ENCODE data around the gene CHMP4A.

CHMP4A gene

DNA sequence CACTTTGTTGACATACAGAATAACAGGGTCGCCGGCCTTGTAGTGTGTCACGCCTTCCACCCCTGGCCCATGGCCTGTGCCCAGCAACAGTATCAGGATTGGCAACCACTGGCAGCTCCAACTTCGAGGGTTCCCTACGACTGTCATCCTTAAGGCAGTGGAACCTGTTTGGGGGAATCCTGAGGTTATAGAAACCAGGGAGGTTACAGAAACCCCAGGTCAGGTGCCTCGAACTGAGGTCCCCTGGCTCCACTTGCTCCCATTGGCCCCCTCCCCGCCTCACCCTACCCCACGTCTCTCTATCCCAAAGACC is 18.5 kb downstream of the CHMP4A start:
- no peak for DNase-seq

DNA sequence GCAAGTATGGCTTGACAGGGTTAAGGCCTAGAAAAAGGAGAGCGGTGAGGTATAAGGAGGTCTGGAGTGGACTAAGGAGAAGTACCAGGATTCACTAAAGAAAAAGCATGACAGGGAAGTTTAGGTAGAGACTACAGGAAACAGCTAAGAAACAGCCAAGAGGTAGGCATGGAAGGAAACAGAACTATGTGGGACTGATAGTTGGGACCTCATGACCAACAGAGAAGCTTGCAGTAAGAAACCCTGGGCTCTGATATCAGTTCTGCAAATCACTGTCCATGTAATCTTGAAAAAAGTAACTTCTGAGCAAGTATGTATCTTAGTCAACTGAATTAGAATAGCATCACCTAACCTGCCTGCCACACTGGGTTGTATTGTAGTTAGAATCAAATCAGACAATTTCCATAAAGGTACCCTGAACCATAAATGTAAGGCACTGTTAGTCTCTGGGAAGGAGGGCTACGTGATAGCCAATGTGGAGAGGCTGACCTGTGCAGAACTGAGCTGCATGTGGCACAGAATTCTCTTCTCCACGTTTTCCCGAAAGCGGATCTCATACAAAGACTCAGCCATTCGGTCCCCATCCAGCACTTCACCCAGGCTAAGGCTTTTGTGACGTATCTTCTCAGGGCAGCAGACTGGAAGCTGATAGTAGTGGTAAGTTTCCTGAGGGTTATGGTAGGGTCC is 19.0 kb downstream of the CHMP4A start:
- DNase-seq = no peak

DNA sequence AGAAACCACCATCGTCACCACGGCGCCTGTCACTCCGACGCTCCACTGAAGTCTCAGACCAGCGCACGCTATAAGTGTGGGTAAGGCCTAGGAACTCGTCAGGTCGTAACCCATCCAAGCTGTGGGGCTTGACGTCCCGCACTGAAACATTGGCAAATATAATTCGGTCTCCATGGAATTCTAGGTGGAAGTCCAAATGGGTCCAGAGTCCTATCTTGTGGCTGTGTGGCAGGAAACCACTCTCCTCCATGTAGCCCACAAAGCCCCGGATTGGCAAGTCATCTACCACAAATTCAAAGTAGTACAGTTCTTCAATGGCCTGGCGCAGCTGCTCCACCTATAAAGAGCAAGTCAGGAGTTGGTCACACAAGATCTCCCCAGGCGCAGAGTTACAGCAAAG is 20.4 kb downstream of the CHMP4A start:
- DNase-seq = no peak

DNA sequence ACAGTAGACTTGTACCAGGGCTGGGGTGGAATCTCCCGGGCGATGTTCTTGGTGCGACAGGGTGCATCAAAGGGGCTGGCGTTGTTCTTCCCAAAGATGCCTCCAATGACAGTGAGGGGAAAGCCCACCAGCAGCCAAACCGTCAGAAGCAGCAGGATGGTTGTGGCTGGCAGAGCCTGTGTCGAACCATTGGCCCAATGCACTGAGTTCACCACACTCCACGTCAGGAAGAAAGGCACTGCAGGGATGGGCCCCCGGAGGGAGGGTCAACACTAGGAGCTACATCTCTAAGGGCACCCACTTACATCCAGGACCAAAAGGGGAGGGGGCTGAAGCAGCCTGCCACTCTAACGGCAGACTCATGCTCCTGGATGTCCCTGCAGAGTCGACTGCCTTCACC is 22.9 kb downstream of the CHMP4A start:
- DNase-seq = no peak

DNA sequence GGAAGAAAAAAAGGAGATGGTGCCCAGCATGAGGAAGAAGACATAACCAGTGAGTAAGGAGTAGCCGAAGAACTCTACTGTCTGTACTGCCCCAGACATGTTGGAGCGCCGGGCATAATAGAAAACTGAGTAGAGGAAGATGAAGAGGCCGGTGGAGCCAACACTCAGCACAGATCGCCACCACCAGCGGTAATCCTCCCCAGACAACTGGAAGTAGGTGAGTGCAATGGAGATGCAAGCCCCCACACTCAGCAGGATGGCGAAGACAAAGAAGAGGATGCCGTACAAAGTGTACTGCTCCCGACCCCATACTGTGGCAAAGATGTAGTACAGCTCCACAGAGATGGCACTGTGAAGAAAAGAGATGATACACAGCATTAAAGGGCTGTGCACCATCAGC is 23.8 kb downstream of the CHMP4A start:
- no peak for DNase-seq

DNA sequence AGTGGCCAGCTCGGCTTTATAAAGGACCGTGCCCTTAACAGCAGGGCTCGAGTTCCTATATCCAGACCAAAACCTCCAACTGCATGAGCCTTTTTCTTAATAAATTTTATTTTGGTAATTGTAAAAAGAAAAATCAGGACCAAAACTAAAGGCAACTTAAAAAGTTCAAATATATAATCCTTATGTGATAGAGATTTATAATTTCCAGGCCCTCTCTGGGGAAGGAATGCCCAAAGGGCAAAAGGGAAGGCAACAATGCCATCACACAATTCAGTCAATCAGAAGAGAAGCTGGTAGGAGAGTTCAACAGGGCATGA is 24.3 kb downstream of the CHMP4A start:
- DNase-seq = no peak

DNA sequence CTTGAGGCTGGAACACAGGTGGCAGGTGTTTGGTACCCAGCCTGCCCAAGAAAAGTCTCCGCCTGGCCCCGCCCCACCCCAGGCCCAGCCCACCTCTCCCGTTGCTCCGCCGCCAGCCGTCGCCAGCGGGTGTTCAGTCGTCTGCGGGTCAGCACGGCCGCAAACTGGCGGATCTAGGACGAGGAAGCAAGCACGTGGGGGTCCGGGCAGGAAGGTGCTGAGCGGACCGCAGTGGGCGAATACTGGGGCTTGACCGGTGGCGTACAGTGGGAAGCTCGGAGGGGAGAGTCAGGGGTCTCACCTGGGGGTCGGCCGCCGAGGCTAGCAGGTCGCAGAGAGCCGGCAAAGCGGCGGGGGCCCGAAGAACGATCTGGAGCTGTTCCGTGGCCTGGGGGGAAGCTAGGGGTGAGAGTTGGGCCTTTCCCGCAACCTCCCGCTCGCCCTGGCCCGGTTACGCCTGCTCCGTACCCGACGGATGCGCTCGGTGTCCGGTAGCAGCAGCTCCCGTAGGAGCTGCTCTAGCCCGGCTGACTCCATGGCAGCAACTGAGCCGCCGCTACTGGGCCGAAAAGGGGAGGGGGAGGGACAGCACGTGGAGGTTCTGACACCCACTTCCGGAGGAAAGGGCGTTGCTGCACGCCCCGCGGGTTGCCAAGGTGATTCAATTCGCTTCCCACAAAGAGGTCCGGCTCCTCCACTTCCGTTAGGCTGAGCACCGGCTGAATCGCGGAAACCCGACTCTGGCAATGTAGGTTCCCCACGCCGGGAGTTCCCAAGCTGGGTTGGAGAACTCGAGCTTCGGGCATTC is 24.8 kb downstream of the CHMP4A start, which contains the start of gene IPO4:
Gene IPO4 (minus strand): TSS at position 566 of the 808 bp plus-strand sequence. CDS start 29 bp downstream, at position 537.
- peak; percentile 96 for DNase-seq

GRCh38 chr14:24187539-24187915 is 25.8 kb downstream of the CHMP4A start:
- DNase-seq = no peak

- no peak for DNase-seq
Measured at GRCh38 chr14:24186831-24187538, 26.3 kb downstream of the CHMP4A start.

DNA sequence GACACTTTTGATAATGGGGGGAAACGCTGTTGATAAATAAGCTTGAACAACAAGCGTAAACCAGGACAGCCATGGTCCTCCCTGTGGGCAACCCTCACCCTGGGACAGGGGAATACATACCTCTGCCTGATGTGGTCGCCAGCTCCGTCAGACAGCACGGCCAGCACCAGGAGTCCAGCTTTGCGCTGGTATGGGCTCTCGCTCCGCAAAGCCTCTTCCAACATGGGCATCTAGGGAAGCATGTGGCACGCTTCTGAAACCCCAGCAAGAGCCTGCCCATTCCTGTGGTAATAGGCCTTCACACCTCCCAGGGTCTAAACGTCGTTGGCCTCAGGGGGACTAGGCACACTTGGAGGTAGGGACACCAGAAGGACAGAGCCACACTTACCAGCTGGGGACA is 27.5 kb downstream of the CHMP4A start:
- DNase-seq = no peak

DNA sequence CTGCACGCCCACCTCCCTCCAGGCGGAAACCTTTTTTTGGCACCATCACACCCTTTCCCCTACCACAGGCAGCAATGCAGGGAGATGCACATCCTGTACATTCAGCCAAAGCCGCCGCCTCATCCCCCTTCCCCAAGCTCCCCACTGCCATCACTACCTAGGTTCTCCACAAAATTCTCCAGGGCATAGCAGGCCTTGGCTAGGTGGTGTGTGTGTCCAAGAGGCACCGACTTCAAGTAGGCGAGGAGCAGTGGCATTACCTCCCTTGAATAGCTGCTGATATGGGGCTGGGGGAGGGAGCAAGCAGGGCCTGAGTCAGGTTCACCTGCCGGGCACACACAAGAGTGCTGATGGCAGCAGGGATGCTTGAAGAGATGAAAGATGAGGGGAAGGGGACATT is 28.3 kb downstream of the CHMP4A start:
- no peak for DNase-seq

GRCh38 chr14:24184104-24184970 is 29.0 kb downstream of the CHMP4A start:
- DNase-seq = no peak

- no peak for DNase-seq
Measured at GRCh38 chr14:24183014-24183481, 30.2 kb downstream of the CHMP4A start.

- no peak for DNase-seq
Measured at GRCh38 chr14:24182110-24182882, 31.0 kb downstream of the CHMP4A start.

GRCh38 chr14:24181371-24182077 is 31.8 kb downstream of the CHMP4A start:
- no peak for DNase-seq

GRCh38 chr14:24179961-24180796 is 33.1 kb downstream of the CHMP4A start:
- no peak for DNase-seq

- no peak for DNase-seq
Measured at GRCh38 chr14:24179294-24179960, 33.9 kb downstream of the CHMP4A start.

- DNase-seq = no peak
Measured at GRCh38 chr14:24178399-24179178, 34.7 kb downstream of the CHMP4A start.

- DNase-seq = no peak
Measured at GRCh38 chr14:24177891-24178290, 35.4 kb downstream of the CHMP4A start.
